H9 (cell line): ENCODE data around the gene NPAS3. TPM values are rescaled to one million over a fixed set of nuclear protein-coding genes. Genes with fewer than 3 reads are reported as not detected.

Experiments
- DNase-seq: peaks from one replicate; pipeline ENCODE4 v3.0.0-alpha.2; 2017
- H2AFZ ChIP-seq: one replicate; pipeline ENCODE4 v1.6.1; 2013; ENCODE audit warnings: mild to moderate bottlenecking, low read length, control low read depth, moderate library complexity
- H2AK5ac ChIP-seq: 2 replicates; pipeline ENCODE4 v1.6.1; 2013; ENCODE audit warnings: low read length, control low read depth, mixed read lengths; ENCODE audit not compliant: insufficient read length
- H2BK120ac ChIP-seq: one replicate; pipeline ENCODE4 v1.6.1; 2013; ENCODE audit warnings: low read depth, mild to moderate bottlenecking, low read length, control low read depth, inconsistent platforms; ENCODE audit not compliant: poor library complexity, severe bottlenecking
- H2BK12ac ChIP-seq: 2 replicates; pipeline ENCODE4 v1.6.1; 2013; ENCODE audit warnings: low read length, control low read depth, mixed read lengths, low read depth; ENCODE audit not compliant: insufficient read length
- H2BK15ac ChIP-seq: 2 replicates; pipeline ENCODE4 v1.6.1; 2013; ENCODE audit warnings: low read depth, low read length, control low read depth
- H2BK20ac ChIP-seq: one replicate; pipeline ENCODE4 v1.6.1; 2013; ENCODE audit warnings: low read depth, mild to moderate bottlenecking, low read length, control low read depth, inconsistent platforms; ENCODE audit not compliant: poor library complexity, severe bottlenecking
- H2BK5ac ChIP-seq: 2 replicates; pipeline ENCODE4 v1.6.1; 2013; ENCODE audit warnings: low read length, control low read depth, mixed read lengths; ENCODE audit not compliant: insufficient read length
- H3K14ac ChIP-seq: 2 replicates; pipeline ENCODE4 v1.6.1; 2013; ENCODE audit warnings: low read length, control low read depth; ENCODE audit not compliant: insufficient read depth
- H3K18ac ChIP-seq: 2 replicates; pipeline ENCODE4 v1.6.1; 2013; ENCODE audit warnings: low read depth, mild to moderate bottlenecking, mixed read lengths, low read length, control low read depth; ENCODE audit not compliant: insufficient read length
- H3K23ac ChIP-seq: 2 replicates; pipeline ENCODE4 v1.6.1; 2013; ENCODE audit warnings: low read length, control low read depth, mixed read lengths, low read depth; ENCODE audit not compliant: insufficient read length
- H3K23me2 ChIP-seq: 2 replicates; pipeline ENCODE4 v1.6.1; 2013; ENCODE audit warnings: low read depth, mild to moderate bottlenecking, mixed read lengths, low read length, control low read depth; ENCODE audit not compliant: insufficient read length, poor library complexity, severe bottlenecking
- H3K27ac ChIP-seq: 2 replicates; pipeline ENCODE4 v1.5.1; 2013; ENCODE audit warnings: low read length, control low read depth, mixed read lengths, low read depth; ENCODE audit not compliant: insufficient read length
- H3K27me3 ChIP-seq: 2 replicates; pipeline ENCODE4 v1.6.1; 2013; ENCODE audit warnings: low read length, control low read depth, inconsistent platforms; ENCODE audit not compliant: insufficient read depth
- H3K4ac ChIP-seq: 2 replicates; pipeline ENCODE4 v1.6.1; 2013; ENCODE audit warnings: low read depth, mild to moderate bottlenecking, control low read depth, inconsistent platforms, low read length, moderate library complexity
- H3K4me1 ChIP-seq: 2 replicates; pipeline ENCODE4 v1.6.1; 2013; ENCODE audit warnings: low read length, control low read depth, inconsistent platforms; ENCODE audit not compliant: insufficient read depth
- H3K4me2 ChIP-seq: 2 replicates; pipeline ENCODE4 v1.6.1; 2013; ENCODE audit warnings: low read length, control low read depth, mixed read lengths; ENCODE audit not compliant: insufficient read length, insufficient read depth
- H3K56ac ChIP-seq: 2 replicates; pipeline ENCODE4 v1.6.1; 2013; ENCODE audit warnings: low read depth, mild to moderate bottlenecking, mixed read lengths, low read length, control low read depth; ENCODE audit not compliant: insufficient read length
- H3K79me1 ChIP-seq: 2 replicates; pipeline ENCODE4 v1.6.1; 2013; ENCODE audit warnings: low read depth, mild to moderate bottlenecking, moderate library complexity, low read length, control low read depth, inconsistent platforms; ENCODE audit not compliant: insufficient read depth, poor library complexity, severe bottlenecking
- H3K79me2 ChIP-seq: 2 replicates; pipeline ENCODE4 v1.6.1; 2013; ENCODE audit warnings: low read length, control low read depth, inconsistent platforms; ENCODE audit not compliant: insufficient read depth
- H3K9ac ChIP-seq: 2 replicates; pipeline ENCODE4 v1.6.1; 2013; ENCODE audit warnings: low read length, control low read depth, mixed read lengths; ENCODE audit not compliant: insufficient read length; ENCODE audit errors: extremely low read depth
- H3K9me3 ChIP-seq: one replicate; pipeline ENCODE4 v1.6.1; 2013; ENCODE audit warnings: low read depth, low read length, inconsistent platforms; ENCODE audit not compliant: control insufficient read depth
- H3T11ph ChIP-seq: one replicate; pipeline ENCODE4 v1.6.1; 2013; ENCODE audit warnings: mild to moderate bottlenecking, low read length, control low read depth, inconsistent platforms
- H4K20me1 ChIP-seq: one replicate; pipeline ENCODE4 v1.6.1; 2013; ENCODE audit not compliant: control insufficient read depth, insufficient read length, insufficient read depth
- H4K5ac ChIP-seq: 2 replicates; pipeline ENCODE4 v1.6.1; 2013; ENCODE audit warnings: low read depth, mild to moderate bottlenecking, mixed read lengths, low read length, control low read depth; ENCODE audit not compliant: insufficient read length
- H4K8ac ChIP-seq: replicated peaks from 2 replicates; pipeline ENCODE4 v1.6.1; 2013; ENCODE audit warnings: low read length, control low read depth, mixed read lengths, low read depth; ENCODE audit not compliant: insufficient read length
- H4K91ac ChIP-seq: 2 replicates; pipeline ENCODE4 v1.6.1; 2013; ENCODE audit warnings: low read depth, mild to moderate bottlenecking, moderate library complexity, mixed read lengths, low read length, control low read depth; ENCODE audit not compliant: insufficient read length
- H3K27ac Mint-ChIP-seq, 3 experiments: 2 replicates in 2 of 3; 3 replicates in 1 of 3; pipeline ENCODE4 v1.8.0; 2020 to 2021; ENCODE audit warnings: mixed read lengths in 3 of 3, mild to moderate bottlenecking in 1 of 3, moderate library complexity in 1 of 3
- H3K27me3 Mint-ChIP-seq: 2 replicates; pipeline ENCODE4 v1.8.0; 2021; ENCODE audit warnings: low read depth, mild to moderate bottlenecking, moderate library complexity, mixed read lengths
- H3K36me3 Mint-ChIP-seq, 3 experiments: 2 replicates in 2 of 3; 3 replicates in 1 of 3; pipeline ENCODE4 v1.8.0; 2020 to 2021; ENCODE audit warnings: low read depth in 3 of 3, mixed read lengths in 3 of 3; ENCODE audit not compliant: insufficient read depth in 1 of 3
- H3K4me1 Mint-ChIP-seq, 2 experiments: 2 replicates each; pipeline ENCODE4 v1.8.0; 2020; ENCODE audit warnings: mixed read lengths in 2 of 2
- H3K4me3 Mint-ChIP-seq, 2 experiments: 2 replicates in 1 of 2; 3 replicates in 1 of 2; pipeline ENCODE4 v1.8.0; 2020 to 2021; ENCODE audit warnings: mild to moderate bottlenecking in 2 of 2, mixed read lengths in 2 of 2, moderate library complexity in 1 of 2
- H3K9me3 Mint-ChIP-seq, 2 experiments: 2 replicates in 1 of 2; 3 replicates in 1 of 2; pipeline ENCODE4 v1.8.0; 2020; ENCODE audit warnings: mild to moderate bottlenecking in 2 of 2, mixed read lengths in 2 of 2, moderate library complexity in 1 of 2
- CTCF ChIP-seq: fragments of 200-600 bp; sonication (generic); conservative IDR thresholded peaks from 3 replicates; pipeline ENCODE4 v1.8.0; 2021; ENCODE audit warnings: antibody characterized with exemption, mild to moderate bottlenecking
- WGBS: extraction: QIAGEN DNeasy Blood & Tissue Kit; methylation state at CpG from one replicate; pipeline ENCODE4 v1.1.7; 2013; ENCODE audit warnings: missing lambda C conversion rate, low lambda C conversion rate, mixed read lengths; ENCODE audit not compliant: insufficient read length; ENCODE audit errors: extremely low coverage; 5-methylcytosine and 5-hydroxymethylcytosine counted together
- total RNA-seq: library from RNA; stranded (reverse); gene quantifications from 2 replicates; pipeline ENCODE4 v1.2.1, GENCODE V29; 2021

NPAS3 gene
- total RNA-seq, 1 experiment from 2014 or later: 0.17 TPM

- no peak for TF ChIP-seq CTCF
Observed at GRCh38 chr14:33026850-33027430, 88.3 kb downstream of the NPAS3 start.

More at GRCh38 chr14:33026850-33027430, 88.3 kb downstream of the NPAS3 start:
- Mint-ChIP-seq H3K4me3 (no peak overlapping the region), H3K4me1 (peaks cover 4 to 9% of the 10 kb centered on the region in 2 experiments), H3K27ac (no peak overlapping the region), H3K9me3 (no peaks in the 10 kb centered on the region; a peak in 2 of 5 replicates), H3K36me3 (no peaks in the 10 kb centered on the region), H3K27me3 (no peaks in the 10 kb centered on the region)
- H3K79me2 ChIP-seq: no peaks in the 10 kb centered on the region; the same call in 1 of the 2 replicates
- H3T11ph ChIP-seq: no peak overlapping the region
- DNase-seq: no peak
- no peaks in the 10 kb centered on the region for H3K23me2 ChIP-seq
- H2AK5ac ChIP-seq: no peak overlapping the region
- no peak overlapping the region for H3K23ac ChIP-seq
- no peak overlapping the region for H2BK12ac ChIP-seq
- no peaks in the 10 kb centered on the region for H3K9me3 ChIP-seq
- no peak overlapping the region for H2BK120ac ChIP-seq
- peak overlapping the region; percentile 56; the same call in 1 of the 2 replicates for H3K14ac ChIP-seq
- no peak overlapping the region for H2BK15ac ChIP-seq
- H3K4me1 ChIP-seq: no peaks in the 10 kb centered on the region
- no peak overlapping the region for H4K5ac ChIP-seq
- no peak overlapping the region for H4K91ac ChIP-seq
- H3K4me2 ChIP-seq: no peak overlapping the region
- no peaks in the 10 kb centered on the region for H3K79me1 ChIP-seq
- no peak overlapping the region for H2BK20ac ChIP-seq
- no peak overlapping the region for H3K18ac ChIP-seq
- WGBS: no CpG with 5 or more reads among the region's 5 CpGs
- H4K8ac ChIP-seq: no peak overlapping the region
- no peaks in the 10 kb centered on the region for H4K20me1 ChIP-seq
- no peak overlapping the region for H3K56ac ChIP-seq
- H3K4ac ChIP-seq: no peak overlapping the region
- H3K9ac ChIP-seq: no peak overlapping the region
- H3K27me3 ChIP-seq: no peaks in the 10 kb centered on the region
- H3K27ac ChIP-seq: no peak overlapping the region
- H2BK5ac ChIP-seq: no peak overlapping the region
- no peak overlapping the region for H2AFZ ChIP-seq
